HEK293T (cell line): ENCODE results near the gene NTN1.
"Not testable (repeated sequence)": the region's sequence is repeated elsewhere in the genome, so short reads cannot be mapped to it uniquely, and the experiment has no call there.

Experiments used
- CTCF ChIA-PET: fragments of 350-600 bp; formaldehyde crosslinking; extraction: SDS; loops from one replicate; lab custom pipeline; 2021; ENCODE audit warnings: antibody characterized with exemption, inconsistent platforms; lab: Yijun Ruan, JAX
- POLR2A ChIA-PET: fragments of 350-600 bp; formaldehyde crosslinking; extraction: SDS; loops from one replicate; lab custom pipeline; 2020; ENCODE audit warnings: antibody characterized with exemption, inconsistent platforms; lab: Yijun Ruan, JAX
- DNase-seq: peaks from one replicate; pipeline ENCODE4 v3.0.0; 2012; ENCODE audit warnings: mixed read lengths; ENCODE audit errors: extremely low spot score
- ARNT ChIP-seq: fragments of 450-650 bp; IDR thresholded peaks from 2 replicates; pipeline ENCODE4 v1.6.1; 2017; ENCODE audit warnings: mild to moderate bottlenecking
- BHLHE40 ChIP-seq: fragments of 450-650 bp; IDR thresholded peaks from 2 replicates; pipeline ENCODE4 v1.6.1; 2016; ENCODE audit warnings: mild to moderate bottlenecking, moderate library complexity, borderline replicate concordance
- CTBP1 ChIP-seq: fragments of 450-650 bp; IDR thresholded peaks from 2 replicates; pipeline ENCODE4 v1.6.1; 2016; ENCODE audit warnings: borderline replicate concordance
- ELF4 ChIP-seq: fragments of 450-650 bp; IDR thresholded peaks from 2 replicates; pipeline ENCODE4 v1.6.1; 2017; ENCODE audit warnings: antibody characterized with exemption
- FOXA1 ChIP-seq: fragments of 450-650 bp; IDR thresholded peaks from 2 replicates; pipeline ENCODE4 v1.6.1; 2016; ENCODE audit warnings: mild to moderate bottlenecking
- FOXK2 ChIP-seq: fragments of 450-650 bp; IDR thresholded peaks from 2 replicates; pipeline ENCODE4 v1.6.1; 2016; ENCODE audit warnings: mild to moderate bottlenecking
- FOXM1 ChIP-seq: fragments of 450-650 bp; IDR thresholded peaks from 2 replicates; pipeline ENCODE4 v1.6.1; 2017; ENCODE audit warnings: mild to moderate bottlenecking, borderline replicate concordance
- HDGF ChIP-seq: fragments of 450-650 bp; IDR thresholded peaks from 2 replicates; pipeline ENCODE4 v1.6.1; 2017; ENCODE audit warnings: antibody characterized with exemption, borderline replicate concordance
- L3MBTL2 ChIP-seq: fragments of 450-650 bp; conservative IDR thresholded peaks from 2 replicates; pipeline ENCODE4 v1.6.1; 2016; ENCODE audit warnings: mild to moderate bottlenecking
- LEF1 ChIP-seq: fragments of 450-650 bp; IDR thresholded peaks from 2 replicates; pipeline ENCODE4 v1.6.1; 2017; ENCODE audit warnings: mild to moderate bottlenecking, borderline replicate concordance
- NFRKB ChIP-seq: fragments of 450-650 bp; IDR thresholded peaks from 2 replicates; pipeline ENCODE4 v1.6.1; 2016; ENCODE audit warnings: mild to moderate bottlenecking, moderate library complexity
- SP1 ChIP-seq: fragments of 450-650 bp; IDR thresholded peaks from 2 replicates; pipeline ENCODE4 v1.6.1; 2017
- SUZ12 ChIP-seq: fragments of 450-650 bp; IDR thresholded peaks from 2 replicates; pipeline ENCODE4 v1.6.1; 2016; ENCODE audit warnings: mild to moderate bottlenecking
- TARDBP ChIP-seq: fragments of 450-650 bp; IDR thresholded peaks from 2 replicates; pipeline ENCODE4 v1.6.1; 2016
- ZNF384 ChIP-seq: fragments of 450-650 bp; IDR thresholded peaks from 2 replicates; pipeline ENCODE4 v1.6.1; 2016
- TF ChIP-seq, protein P1 (sequence below): fragments of 450-650 bp; IDR thresholded peaks from 2 replicates; pipeline ENCODE4 v1.6.1; 2016

The NTN1 gene

DNA sequence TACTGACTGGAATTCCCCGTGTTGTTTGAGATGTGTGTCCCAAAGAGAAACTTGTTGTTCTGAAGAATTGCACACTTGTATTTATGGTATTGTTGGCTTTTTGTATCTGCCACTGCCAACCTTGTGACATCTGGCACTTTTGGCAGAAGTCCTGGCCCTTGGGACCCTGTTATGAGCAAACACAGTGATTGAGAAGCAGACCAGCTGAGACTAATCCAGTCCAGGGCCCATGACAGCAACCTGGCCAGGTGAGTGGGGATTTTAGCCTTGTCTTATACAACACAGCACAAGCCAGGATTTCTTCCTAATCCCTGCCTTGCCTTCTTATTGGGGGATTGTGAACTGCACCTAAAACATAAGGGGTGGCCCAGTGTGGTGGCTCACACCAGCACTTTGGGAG is 80.0 kb downstream of the NTN1 start:
- ChIA-PET POLR2A (no interaction called here), CTCF (no interaction called here)
- TF ChIP-seq ELF4 = no peak
- DNase-seq = no peak

DNA sequence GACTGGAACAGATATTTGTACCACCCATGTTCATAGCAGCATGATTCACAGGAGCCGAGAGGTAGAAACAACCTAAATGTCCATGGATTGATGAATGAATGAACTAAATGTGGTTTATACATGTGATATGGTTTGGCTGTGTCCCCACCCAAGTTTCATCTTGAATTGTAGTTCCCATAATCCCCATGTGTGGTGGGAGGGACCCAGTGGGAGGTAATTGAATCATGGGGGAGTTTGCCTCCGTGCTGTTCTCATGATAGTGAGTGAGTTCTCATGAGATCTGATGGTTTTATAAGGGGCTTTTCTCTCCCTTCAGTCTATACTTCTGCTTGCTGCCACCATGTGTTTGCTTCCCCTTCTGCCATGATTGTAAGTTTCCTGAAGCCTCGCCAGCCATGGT is 81.9 kb downstream of the NTN1 start:
- CTCF ChIA-PET = interaction anchor here (0.6 kb wide), 1 partner anchor 1234 kb away, joined by 3 read pairs; no protein-coding TSS in a partner anchor
- DNase-seq, POLR2A ChIA-PET: not testable (repeated sequence)

DNA sequence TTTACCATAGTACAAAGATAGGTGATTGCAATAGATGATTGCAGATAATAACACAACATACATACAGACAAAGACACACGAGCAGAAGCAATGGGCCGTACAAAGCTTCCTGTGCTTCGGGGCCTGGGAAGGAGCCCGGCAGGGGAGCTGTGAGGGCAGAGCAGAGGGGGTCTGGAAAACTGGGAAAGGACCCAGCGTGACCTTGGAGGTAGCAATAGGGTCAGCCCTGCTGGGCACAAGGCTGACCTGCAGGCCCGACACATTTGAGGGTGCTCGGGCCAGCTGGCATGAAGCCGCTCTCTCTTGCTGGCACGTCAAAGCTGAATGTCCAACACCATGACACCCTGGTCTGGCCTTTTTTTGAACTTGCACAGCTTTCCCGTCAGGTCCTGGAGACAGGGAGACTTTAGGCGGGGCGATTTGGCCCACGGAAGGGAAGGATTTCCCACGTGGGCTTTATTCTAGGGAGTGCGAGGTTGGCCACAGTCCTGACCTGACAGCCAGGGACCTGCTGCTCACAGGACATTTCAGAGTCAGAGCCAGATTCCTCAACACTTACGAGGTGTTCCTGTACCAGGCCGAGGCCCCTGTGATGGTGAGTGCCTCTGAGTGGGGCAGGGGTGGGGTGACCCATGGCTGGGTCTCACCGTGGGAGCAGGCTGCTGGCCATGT is 83.2 kb downstream of the NTN1 start:
- no peak for TF ChIP-seq ARNT
- TF ChIP-seq SP1 = no peak
- TF ChIP-seq ELF4 = no peak
- TF ChIP-seq, protein P1, sequence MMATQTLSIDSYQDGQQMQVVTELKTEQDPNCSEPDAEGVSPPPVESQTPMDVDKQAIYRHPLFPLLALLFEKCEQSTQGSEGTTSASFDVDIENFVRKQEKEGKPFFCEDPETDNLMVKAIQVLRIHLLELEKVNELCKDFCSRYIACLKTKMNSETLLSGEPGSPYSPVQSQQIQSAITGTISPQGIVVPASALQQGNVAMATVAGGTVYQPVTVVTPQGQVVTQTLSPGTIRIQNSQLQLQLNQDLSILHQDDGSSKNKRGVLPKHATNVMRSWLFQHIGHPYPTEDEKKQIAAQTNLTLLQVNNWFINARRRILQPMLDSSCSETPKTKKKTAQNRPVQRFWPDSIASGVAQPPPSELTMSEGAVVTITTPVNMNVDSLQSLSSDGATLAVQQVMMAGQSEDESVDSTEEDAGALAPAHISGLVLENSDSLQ = no peak
- no peak for TF ChIP-seq BHLHE40
- CTCF ChIA-PET = no interaction called here

GRCh38 chr17:9105068-9105868 is 84.0 kb downstream of the NTN1 start:
- no peak for DNase-seq
- POLR2A ChIA-PET = no interaction called here
- no peak for TF ChIP-seq TARDBP
- no peak for TF ChIP-seq NFRKB
- TF ChIP-seq LEF1 = no peak
- CTCF ChIA-PET = no interaction called here

More for the DNA sequence above, 83.2 kb downstream of the NTN1 start:
- POLR2A ChIA-PET = no interaction called here
- no peak for DNase-seq

- DNase-seq, POLR2A ChIA-PET, CTCF ChIA-PET: not testable (repeated sequence)
These were observed 85.0 kb downstream of the NTN1 start for GRCh38 chr17:9106278-9106677.

- ChIA-PET POLR2A (no interaction called here), CTCF (no interaction called here)
- DNase-seq = no peak
- TF ChIP-seq ARNT = no peak
- TF ChIP-seq, protein P1 = no peak
- no peak for TF ChIP-seq ELF4
- TF ChIP-seq CTBP1 = no peak
- TF ChIP-seq SUZ12 = no peak
- TF ChIP-seq FOXK2 = no peak
- TF ChIP-seq NFRKB = no peak
- no peak for TF ChIP-seq BHLHE40
- TF ChIP-seq ZNF384 = no peak
- TF ChIP-seq TARDBP = no peak
- no peak for TF ChIP-seq FOXM1
- TF ChIP-seq HDGF = no peak
- no peak for TF ChIP-seq SP1
- TF ChIP-seq FOXA1 = no peak
- no peak for TF ChIP-seq LEF1
- no peak for TF ChIP-seq L3MBTL2
These were observed 86.2 kb downstream of the NTN1 start for GRCh38 chr17:9107527-9107926.

GRCh38 chr17:9108146-9108545 is 86.8 kb downstream of the NTN1 start:
- TF ChIP-seq CTBP1 = no peak
- TF ChIP-seq, protein P1 = no peak
- TF ChIP-seq FOXK2 = no peak
- no peak for TF ChIP-seq FOXA1
- no peak for TF ChIP-seq SP1
- TF ChIP-seq TARDBP = no peak
- no peak for TF ChIP-seq LEF1
- TF ChIP-seq L3MBTL2 = no peak
- TF ChIP-seq NFRKB = no peak
- TF ChIP-seq ZNF384 = no peak
- no peak for TF ChIP-seq SUZ12
- TF ChIP-seq HDGF = no peak
- TF ChIP-seq FOXM1 = no peak
- ChIA-PET POLR2A (no interaction called here), CTCF (no interaction called here)
- DNase-seq = no peak
